ENCODE measurements around the gene BTBD7.

BTBD7 gene

DNA sequence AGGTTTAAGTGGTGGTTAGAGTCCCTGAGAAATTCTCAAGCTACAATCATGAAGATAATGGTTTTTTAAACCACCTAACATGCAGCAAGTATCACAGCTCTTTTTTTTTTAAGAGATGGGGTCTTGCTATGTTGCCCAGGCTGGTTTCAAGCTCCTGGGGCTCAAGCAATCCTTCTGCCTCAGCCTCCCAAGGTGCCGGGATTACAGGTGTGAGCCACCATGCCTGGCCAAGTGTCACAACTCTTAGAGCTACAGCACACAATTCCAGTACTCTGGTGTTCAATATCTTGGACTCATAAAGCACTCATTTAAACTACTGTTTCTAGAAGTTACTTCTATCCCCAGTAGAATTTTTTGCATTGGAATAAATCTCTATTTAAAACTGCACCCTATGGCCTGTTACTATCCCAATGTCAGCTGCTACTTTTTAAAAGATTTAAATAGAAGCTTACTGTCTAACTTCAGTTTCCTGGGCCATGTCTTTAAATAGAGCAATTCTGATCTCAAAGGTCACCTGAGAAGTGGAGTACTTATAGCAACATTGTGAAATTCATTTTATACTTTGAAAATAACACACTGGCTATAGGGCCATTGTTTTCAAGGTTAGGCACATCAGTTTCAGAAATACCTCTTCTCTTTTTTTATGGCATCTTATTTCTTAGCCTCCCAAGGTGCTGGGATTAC is 137.4 kb downstream of the BTBD7 start:
- DNase-seq (ENCODE audit: low spot score) = no peak
